Keratinocyte (primary cell): Measurements from ENCODE around the gene STYXL1. TPM values are rescaled to one million over a fixed set of nuclear protein-coding genes. Genes with fewer than 3 reads are reported as not detected.

Experiments
- DNase-seq: peaks from one replicate; pipeline ENCODE4 v3.0.0-alpha.2; 2011; ENCODE audit warnings: low read depth, missing footprints, low spot score
- FAIRE-seq: peaks from 2 replicates; lab custom pipeline; 2011; peaks lifted over from hg19 to GRCh38; lab: Jason Lieb, UNC
- H2AFZ ChIP-seq: 2 replicates; pipeline ENCODE4 v1.6.0; 2012; ENCODE audit warnings: low read length, control low read depth, inconsistent platforms; ENCODE audit not compliant: control insufficient read depth
- H3K27ac ChIP-seq: 2 replicates; pipeline ENCODE4 v1.5.1; 2011; ENCODE audit warnings: low read length; ENCODE audit not compliant: control insufficient read depth, insufficient read depth
- H3K27me3 ChIP-seq: 3 replicates; pipeline ENCODE4 v1.6.0; 2011; ENCODE audit warnings: low read length; ENCODE audit not compliant: control insufficient read depth, insufficient read depth; ENCODE audit errors: extremely low read depth
- H3K36me3 ChIP-seq, 2 experiments: 2 replicates in 1 of 2; 3 replicates in 1 of 2; pipeline ENCODE4 v1.5.1; 2011; ENCODE audit warnings: low read length in 2 of 2, mild to moderate bottlenecking in 1 of 2; ENCODE audit not compliant: control insufficient read depth in 2 of 2, insufficient read depth in 2 of 2; ENCODE audit errors: extremely low read depth in 1 of 2
- H3K4me1 ChIP-seq: 3 replicates; pipeline ENCODE4 v1.5.1; 2011; ENCODE audit warnings: low read length; ENCODE audit not compliant: control insufficient read depth, insufficient read depth; ENCODE audit errors: extremely low read depth
- H3K4me2 ChIP-seq: 3 replicates; pipeline ENCODE4 v1.6.0; 2011; ENCODE audit warnings: low read depth, low read length; ENCODE audit not compliant: control insufficient read depth, insufficient read depth; ENCODE audit errors: extremely low read depth
- H3K4me3 ChIP-seq, 3 experiments: fragments of 200-600 bp in 1 of 3; sonication (generic) in 1 of 3; 2 replicates in 2 of 3; 3 replicates in 1 of 3; pipeline ENCODE4 v1.5.1; 2011 to 2016; ENCODE audit warnings: low read length in 3 of 3, mild to moderate bottlenecking in 3 of 3, control low read depth in 2 of 3, inconsistent platforms in 1 of 3, low read depth in 1 of 3, mixed read lengths in 1 of 3, mixed run types in 1 of 3, moderate library complexity in 1 of 3; ENCODE audit not compliant: control insufficient read depth in 2 of 3, insufficient read depth in 2 of 3; ENCODE audit errors: extremely low read depth in 1 of 3
- H3K79me2 ChIP-seq: 2 replicates; pipeline ENCODE4 v1.6.0; 2012; ENCODE audit warnings: low read length; ENCODE audit not compliant: control insufficient read depth, insufficient read depth
- H3K9ac ChIP-seq: 3 replicates; pipeline ENCODE4 v1.6.0; 2011; ENCODE audit warnings: low read length; ENCODE audit not compliant: control insufficient read depth, insufficient read depth; ENCODE audit errors: extremely low read depth
- H3K9me1 ChIP-seq: 3 replicates; pipeline ENCODE4 v1.6.0; 2011; ENCODE audit warnings: low read length; ENCODE audit not compliant: control insufficient read depth, insufficient read depth; ENCODE audit errors: extremely low read depth
- H3K9me3 ChIP-seq: 2 replicates; pipeline ENCODE4 v1.5.1; 2012; ENCODE audit warnings: low read depth, low read length; ENCODE audit not compliant: control insufficient read depth
- H4K20me1 ChIP-seq: 3 replicates; pipeline ENCODE4 v1.6.0; 2011; ENCODE audit warnings: low read length; ENCODE audit not compliant: control insufficient read depth, insufficient read depth; ENCODE audit errors: extremely low read depth
- EZH2 ChIP-seq: IDR thresholded peaks from one replicate; pipeline ENCODE4 v1.6.1; 2012; ENCODE audit warnings: inconsistent platforms, mild to moderate bottlenecking, low read length, moderate library complexity
- dilution Hi-C: fragments of 300-500 bp; cut with MboI; formaldehyde crosslinking; loops from one replicate; pipeline ENCODE4 v1.7.0; 2020; ENCODE audit warnings: low sequenced_read_pairs; ENCODE audit not compliant: extremely low pct_ligation_motif_present
- polyA plus RNA-seq, 5 experiments: library from polyadenylated mRNA; depleted of rRNA in 3 of 5; stranded (reverse) in 3 of 5; stranded (forward) in 1 of 5; unstranded in 1 of 5; fragments of >200 nt; gene quantifications; 1 replicate in 1 of 5; 2 replicates in 3 of 5; 3 replicates in 1 of 5; pipeline versions ENCODE4 v1.2.1 to v1.2.3, GENCODE V29; 2011 to 2012; ENCODE audit warnings: missing spikeins in 2 of 5, low read depth in 1 of 5, low replicate concordance in 1 of 5
- TF ChIP-seq, protein P1 (sequence below), 3 experiments: IDR thresholded peaks in 1 of 3; conservative IDR thresholded peaks in 1 of 3; optimal IDR thresholded peaks in 1 of 3; 2 replicates in 2 of 3; 3 replicates in 1 of 3; pipeline versions ENCODE3 to v1.5.1; 2011; ENCODE audit warnings: low read length in 3 of 3, mild to moderate bottlenecking in 3 of 3, moderate library complexity in 2 of 3, control low read depth in 1 of 3, inconsistent platforms in 1 of 3; ENCODE audit not compliant: insufficient read depth in 2 of 3; ENCODE audit errors: extremely low read depth in 1 of 3

Gene STYXL1
- polyA plus RNA-seq, 1 donor (not counting 4 experiments of a cell fraction or from before 2014, with no cell fraction given), result 76.2 TPM

DNA sequence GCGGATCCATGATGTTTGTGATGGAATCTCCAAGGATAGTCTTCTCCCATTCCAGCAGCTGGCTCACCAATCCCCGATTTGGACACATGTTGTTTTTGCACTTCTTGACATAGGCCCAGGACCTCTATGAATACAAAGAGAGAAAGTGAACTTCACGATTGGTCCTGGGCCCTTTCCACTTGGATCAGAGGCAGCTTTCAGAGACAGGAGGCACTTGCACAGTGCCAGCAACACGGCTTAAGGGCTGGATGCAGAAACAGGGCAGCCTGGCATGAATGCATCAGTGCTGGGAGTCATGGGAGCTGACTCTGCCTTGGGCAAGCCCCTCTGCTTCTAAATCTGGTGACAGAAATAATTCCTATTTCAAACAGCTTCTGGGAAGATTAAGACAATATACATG, 51.3 kb downstream of the STYXL1 start:
- TF ChIP-seq, protein P1, sequence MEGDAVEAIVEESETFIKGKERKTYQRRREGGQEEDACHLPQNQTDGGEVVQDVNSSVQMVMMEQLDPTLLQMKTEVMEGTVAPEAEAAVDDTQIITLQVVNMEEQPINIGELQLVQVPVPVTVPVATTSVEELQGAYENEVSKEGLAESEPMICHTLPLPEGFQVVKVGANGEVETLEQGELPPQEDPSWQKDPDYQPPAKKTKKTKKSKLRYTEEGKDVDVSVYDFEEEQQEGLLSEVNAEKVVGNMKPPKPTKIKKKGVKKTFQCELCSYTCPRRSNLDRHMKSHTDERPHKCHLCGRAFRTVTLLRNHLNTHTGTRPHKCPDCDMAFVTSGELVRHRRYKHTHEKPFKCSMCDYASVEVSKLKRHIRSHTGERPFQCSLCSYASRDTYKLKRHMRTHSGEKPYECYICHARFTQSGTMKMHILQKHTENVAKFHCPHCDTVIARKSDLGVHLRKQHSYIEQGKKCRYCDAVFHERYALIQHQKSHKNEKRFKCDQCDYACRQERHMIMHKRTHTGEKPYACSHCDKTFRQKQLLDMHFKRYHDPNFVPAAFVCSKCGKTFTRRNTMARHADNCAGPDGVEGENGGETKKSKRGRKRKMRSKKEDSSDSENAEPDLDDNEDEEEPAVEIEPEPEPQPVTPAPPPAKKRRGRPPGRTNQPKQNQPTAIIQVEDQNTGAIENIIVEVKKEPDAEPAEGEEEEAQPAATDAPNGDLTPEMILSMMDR (optimal IDR thresholded peaks at IDR 0.05 in 1 of 3, IDR thresholded peaks at IDR 0.05 in 1 of 3, conservative IDR thresholded peaks at IDR 0.05 in 1 of 3; ENCODE audit: extremely low read depth in 1 of 3, insufficient read depth in 2 of 3, low read length in 3 of 3), result no peak
- no peak for TF ChIP-seq EZH2
- H3K27ac ChIP-seq, result no peak overlapping the region
- H3K4me1 ChIP-seq, result peaks cover 4% of the 10 kb centered on the region
- peaks cover 13 to 20% of the 10 kb centered on the region in 2 experiments for H3K36me3 ChIP-seq
- no peak overlapping the region for H3K4me3 ChIP-seq
- H3K27me3 ChIP-seq, result no peaks in the 10 kb centered on the region
- DNase-seq (no peak), FAIRE-seq (no peak)
- dilution Hi-C loops, result no loop called here
- no peak overlapping the region for H3K4me2 ChIP-seq
- no peaks in the 10 kb centered on the region for H4K20me1 ChIP-seq
- H3K79me2 ChIP-seq, result no peaks in the 10 kb centered on the region
- no peak overlapping the region for H2AFZ ChIP-seq
- no peak overlapping the region for H3K9ac ChIP-seq
- no peaks in the 10 kb centered on the region for H3K9me1 ChIP-seq
- H3K9me3 ChIP-seq, result no peaks in the 10 kb centered on the region

DNA sequence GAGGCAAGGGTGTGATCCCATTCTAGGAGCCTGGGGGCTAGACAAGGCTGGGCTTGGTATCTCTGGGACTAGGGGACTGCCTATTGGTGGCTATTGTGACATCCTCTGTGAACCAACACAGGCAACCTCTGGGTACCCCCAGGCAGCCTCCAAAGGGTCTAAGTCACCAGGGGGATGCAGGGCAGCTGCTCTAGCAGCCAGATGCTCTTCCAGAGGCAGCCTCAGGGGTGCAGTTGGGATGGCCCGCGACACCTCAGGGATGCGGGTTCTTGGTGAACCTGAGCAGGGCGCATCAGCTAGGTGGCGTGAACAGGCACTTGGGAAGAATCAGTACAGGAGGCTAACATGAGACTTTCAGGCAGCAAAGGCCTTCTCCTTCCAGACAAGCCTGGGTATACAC, 51.8 kb downstream of the STYXL1 start:
- no peak overlapping the region for H2AFZ ChIP-seq
- no peaks in the 10 kb centered on the region for H4K20me1 ChIP-seq
- H3K4me2 ChIP-seq, result no peak overlapping the region
- H3K9ac ChIP-seq, result no peak overlapping the region
- peaks cover 13 to 17% of the 10 kb centered on the region in 2 experiments for H3K36me3 ChIP-seq
- H3K9me3 ChIP-seq, result no peaks in the 10 kb centered on the region
- no peaks in the 10 kb centered on the region for H3K9me1 ChIP-seq
- FAIRE-seq (no peak), DNase-seq (no peak)
- no peak overlapping the region for H3K27ac ChIP-seq
- TF ChIP-seq, protein P1 (optimal IDR thresholded peaks at IDR 0.05 in 1 of 3, IDR thresholded peaks at IDR 0.05 in 1 of 3, conservative IDR thresholded peaks at IDR 0.05 in 1 of 3; ENCODE audit: extremely low read depth in 1 of 3, insufficient read depth in 2 of 3, low read length in 3 of 3), result no peak
- TF ChIP-seq EZH2, result no peak
- H3K4me3 ChIP-seq, result no peak overlapping the region
- dilution Hi-C loops, result no loop called here
- H3K79me2 ChIP-seq, result no peaks in the 10 kb centered on the region
- H3K27me3 ChIP-seq, result no peaks in the 10 kb centered on the region
- peaks cover 4% of the 10 kb centered on the region for H3K4me1 ChIP-seq
